Mesendoderm (in vitro differentiated cells): ENCODE data around the gene TEX54. TPM values are rescaled to one million over a fixed set of nuclear protein-coding genes. Genes with fewer than 3 reads are reported as not detected.
A peak's percentile ranks its signal among the peaks of the same experiment; 100 is the strongest.

ENCODE experiments used
- DNase-seq: peaks from one replicate; pipeline ENCODE4 v3.0.0; 2013
- H2AK5ac ChIP-seq: 2 replicates; pipeline ENCODE4 v1.6.1; 2013; ENCODE audit warnings: low read length, inconsistent platforms
- H2BK120ac ChIP-seq: 2 replicates; pipeline ENCODE4 v1.6.1; 2013; ENCODE audit warnings: low read depth, mild to moderate bottlenecking, low read length, moderate library complexity, mixed read lengths
- H2BK15ac ChIP-seq: replicated peaks from 2 replicates; pipeline ENCODE4 v1.6.1; 2013; ENCODE audit warnings: low read depth, mild to moderate bottlenecking, moderate library complexity
- H2BK5ac ChIP-seq: 2 replicates; pipeline ENCODE4 v1.6.1; 2013; ENCODE audit warnings: low read length, inconsistent platforms
- H3K18ac ChIP-seq: 2 replicates; pipeline ENCODE4 v1.6.1; 2013; ENCODE audit warnings: mild to moderate bottlenecking, low read length, mixed read lengths
- H3K23ac ChIP-seq: one replicate; pipeline ENCODE4 v1.6.1; 2013; ENCODE audit warnings: low read length
- H3K27ac ChIP-seq: 2 replicates; pipeline ENCODE4 v1.5.1; 2013; ENCODE audit warnings: low read depth, mild to moderate bottlenecking, inconsistent platforms, low read length, moderate library complexity
- H3K27me3 ChIP-seq: 2 replicates; pipeline ENCODE4 v1.6.1; 2013; ENCODE audit warnings: low read length, control low read depth, mild to moderate bottlenecking, inconsistent platforms; ENCODE audit not compliant: insufficient read depth, poor library complexity
- H3K36me3 ChIP-seq: 2 replicates; pipeline ENCODE4 v1.6.1; 2013; ENCODE audit warnings: low read length, inconsistent platforms; ENCODE audit not compliant: control insufficient read depth, insufficient read depth
- H3K4ac ChIP-seq: one replicate; pipeline ENCODE4 v1.6.1; 2013; ENCODE audit warnings: low read depth, mild to moderate bottlenecking, low read length, moderate library complexity
- H3K4me1 ChIP-seq: 2 replicates; pipeline ENCODE4 v1.6.1; 2013; ENCODE audit warnings: low read depth, low read length, inconsistent platforms; ENCODE audit not compliant: control insufficient read depth
- H3K4me2 ChIP-seq: 2 replicates; pipeline ENCODE4 v1.6.1; 2013; ENCODE audit warnings: low read length
- H3K4me3 ChIP-seq: 2 replicates; pipeline ENCODE4 v1.5.1; 2013; ENCODE audit warnings: mild to moderate bottlenecking, low read length
- H3K56ac ChIP-seq: one replicate; pipeline ENCODE4 v1.6.1; 2013; ENCODE audit warnings: low read length
- H3K79me1 ChIP-seq: 2 replicates; pipeline ENCODE4 v1.6.1; 2013; ENCODE audit warnings: low read length, inconsistent platforms
- H3K79me2 ChIP-seq: 2 replicates; pipeline ENCODE4 v1.6.1; 2013; ENCODE audit warnings: mild to moderate bottlenecking, low read length; ENCODE audit not compliant: control insufficient read depth, insufficient read depth
- H3K9ac ChIP-seq: 2 replicates; pipeline ENCODE4 v1.6.1; 2013; ENCODE audit warnings: low read length, inconsistent platforms
- H4K5ac ChIP-seq: one replicate; pipeline ENCODE4 v1.6.1; 2013; ENCODE audit warnings: low read length
- H4K8ac ChIP-seq: one replicate; pipeline ENCODE4 v1.6.1; 2013; ENCODE audit warnings: low read depth, mild to moderate bottlenecking, control low read depth, low read length, moderate library complexity
- WGBS: extraction: QIAGEN DNeasy Blood & Tissue Kit; methylation state at CpG from one replicate; pipeline ENCODE4 v1.1.7; 2013; ENCODE audit warnings: low lambda C conversion rate, missing lambda C conversion rate; ENCODE audit not compliant: insufficient coverage; ENCODE audit errors: extremely low coverage; 5-methylcytosine and 5-hydroxymethylcytosine counted together
- small RNA-seq: library from polyadenylated mRNA; stranded (forward); fragments of <200 nt; extraction: miRNeasy Mini kit (QIAGEN cat#:217004); gene quantifications from one replicate; pipeline ENCODE3, GENCODE V24; 2013; ENCODE audit not compliant: insufficient read depth

Gene TEX54

GRCh38 chr11:62782753-62783152 is 49.9 kb downstream of the TEX54 start:
- H3K79me1 ChIP-seq: peaks cover 1% of the 10 kb centered on the region
- no peak overlapping the region for H3K4me2 ChIP-seq
- H3K23ac ChIP-seq: no peak overlapping the region
- H3K56ac ChIP-seq: no peak overlapping the region
- no peak overlapping the region for H2BK120ac ChIP-seq
- no peaks in the 10 kb centered on the region for H3K27me3 ChIP-seq
- H3K27ac ChIP-seq: no peak overlapping the region
- no peak overlapping the region for H3K4ac ChIP-seq
- H4K8ac ChIP-seq: no peak overlapping the region
- H3K4me3 ChIP-seq: no peak overlapping the region
- peaks cover 3% of the 10 kb centered on the region for H3K4me1 ChIP-seq
- no CpG with 5 or more reads among the region's 7 CpGs for WGBS
- H2BK5ac ChIP-seq: no peak overlapping the region
- no peak overlapping the region for H4K5ac ChIP-seq
- no peak overlapping the region for H2AK5ac ChIP-seq
- no peak overlapping the region for H3K9ac ChIP-seq
- H2BK15ac ChIP-seq: no peak overlapping the region
- peaks cover 4% of the 10 kb centered on the region for H3K36me3 ChIP-seq
- H3K79me2 ChIP-seq: no peaks in the 10 kb centered on the region
- no peak for DNase-seq
- no peak overlapping the region for H3K18ac ChIP-seq

Small RNA genes lying within 50 kb of the gene (small RNA-seq; reads per million reads assigned to genes)
- gene MIR6514 (2.3 reads per million, percentile 28 among the genes with 10 or more reads in this experiment), gene RF00099 (not detected), gene RNU6-118P (not detected), gene SNORD22 (not detected), gene SNORD26 (not detected), gene SNORD27 (not detected), gene SNORD28 (not detected), gene SNORD30 (248 reads per million, percentile 97 among the genes with 10 or more reads in this experiment)
